NT2/D1 (cell line): ENCODE data around the gene PCYOX1L.

Experiments used
- YY1 ChIP-seq: IDR thresholded peaks from 2 replicates; pipeline ENCODE4 v1.6.1; 2011; ENCODE audit not compliant: insufficient read length, insufficient read depth
- ZNF274 ChIP-seq: IDR thresholded peaks from 2 replicates; pipeline ENCODE4 v1.6.1; 2011; ENCODE audit warnings: mild to moderate bottlenecking, low read depth, low read length

DNA sequence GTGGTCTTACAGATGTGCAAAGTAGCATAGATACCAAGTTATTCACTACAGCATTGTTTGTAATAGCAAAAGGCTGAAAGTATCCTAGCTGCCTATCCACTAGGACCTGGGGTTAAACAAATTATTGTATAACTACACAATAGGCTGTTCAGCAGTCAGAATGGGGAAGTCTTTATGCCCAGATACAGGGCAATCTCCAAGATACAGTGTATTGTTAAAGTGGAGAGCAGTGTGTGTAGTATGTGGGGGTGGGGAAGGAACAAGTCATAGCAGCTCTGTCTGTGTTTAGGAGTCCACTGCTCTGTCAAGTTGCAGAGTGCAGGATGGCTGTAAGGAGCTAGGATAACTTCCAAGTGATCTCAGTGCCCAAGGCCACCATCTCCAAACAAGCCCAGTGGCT lies 5.5 kb downstream of the PCYOX1L start:
- TF ChIP-seq ZNF274 (no peak), YY1 (no peak)
